SJCRH30 (cell line): ENCODE measurements around the gene BMI1. TPM values are rescaled to one million over a fixed set of nuclear protein-coding genes. Genes with fewer than 3 reads are reported as not detected.
A peak's percentile ranks its signal among the peaks of the same experiment; 100 is the strongest.

Source experiments
- DNase-seq, 2 experiments: peaks; one replicate each; pipeline ENCODE4 v3.0.0-alpha.2; 2015 to 2020
- H3K27ac ChIP-seq: fragments of 250-450 bp; sonication (Bioruptor Pico); 2 replicates; pipeline ENCODE4 v1.5.1; 2020; ENCODE audit warnings: mild to moderate bottlenecking, moderate library complexity
- H3K27me3 ChIP-seq: fragments of 250-450 bp; sonication (Bioruptor Pico); 2 replicates; pipeline ENCODE4 v1.5.1; 2020; ENCODE audit warnings: mild to moderate bottlenecking, moderate library complexity
- H3K36me3 ChIP-seq: fragments of 250-450 bp; sonication (Bioruptor Pico); 2 replicates; pipeline ENCODE4 v1.5.1; 2020; ENCODE audit warnings: mild to moderate bottlenecking, moderate library complexity
- H3K4me1 ChIP-seq: fragments of 250-450 bp; sonication (Bioruptor Pico); 2 replicates; pipeline ENCODE4 v1.5.1; 2020; ENCODE audit warnings: mild to moderate bottlenecking, moderate library complexity
- H3K4me3 ChIP-seq: fragments of 250-450 bp; sonication (Bioruptor Pico); 2 replicates; pipeline ENCODE4 v1.5.1; 2020; ENCODE audit warnings: mild to moderate bottlenecking, moderate library complexity
- H3K9me3 ChIP-seq: fragments of 250-450 bp; sonication (Bioruptor Pico); replicated peaks from 2 replicates; pipeline ENCODE4 v1.5.1; 2020; ENCODE audit warnings: mild to moderate bottlenecking, moderate library complexity
- total RNA-seq: library from RNA; depleted of rRNA; stranded (reverse); fragments of >200 nt; shearing (Covaris generic); gene quantifications from 2 replicates; pipeline ENCODE4 v1.2.3, GENCODE V29; 2014

The BMI1 gene
- total RNA-seq, 1 experiment from 2014 or later, result 103 TPM

GRCh38 chr10:22324893-22325271 is 4.0 kb downstream of the BMI1 start:
- peaks cover 33% of the 10 kb centered on the region for H3K36me3 ChIP-seq

GRCh38 chr10:22325272-22326144 is 4.6 kb downstream of the BMI1 start:
- peak; percentile 68 to 73 for DNase-seq

More at GRCh38 chr10:22324893-22325271, 4.0 kb downstream of the BMI1 start:
- Histone ChIP-seq H3K4me1 (peaks cover 22% of the 10 kb centered on the region), H3K9me3 (no peaks in the 10 kb centered on the region), H3K4me3 (peak overlapping the region; percentile 59), H3K27me3 (peaks cover 6% of the 10 kb centered on the region), H3K27ac (no peak overlapping the region; the same call in 1 of the 2 replicates)
- DNase-seq, result no peak

DNA sequence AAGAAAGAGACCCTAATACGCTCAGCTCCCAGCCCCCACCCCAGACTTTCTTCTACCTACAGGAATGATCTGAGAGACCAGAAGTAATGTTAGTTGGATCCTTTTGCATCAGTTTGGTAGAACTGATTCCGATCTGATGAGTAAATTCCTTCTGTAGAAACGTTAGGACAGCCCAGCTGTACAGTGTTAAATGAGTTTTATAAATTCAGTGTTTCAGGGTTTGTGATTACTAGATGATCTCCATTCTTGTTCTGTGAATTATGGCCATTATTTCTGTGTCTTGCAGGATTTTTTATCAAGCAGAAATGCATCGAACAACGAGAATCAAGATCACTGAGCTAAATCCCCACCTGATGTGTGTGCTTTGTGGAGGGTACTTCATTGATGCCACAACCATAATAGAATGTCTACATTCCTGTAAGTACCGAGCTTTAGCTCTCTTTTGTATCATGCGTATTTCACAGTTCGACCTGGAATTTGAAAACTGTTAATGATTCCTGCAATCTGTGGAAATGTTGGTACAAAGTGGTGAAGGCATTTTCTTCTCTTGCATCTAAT is 5.3 kb downstream of the BMI1 start:
- Histone ChIP-seq H3K9me3 (no peaks in the 10 kb centered on the region), H3K36me3 (peaks cover 36% of the 10 kb centered on the region), H3K4me3 (peak overlapping the region; percentile 59), H3K27ac (no peak overlapping the region), H3K4me1 (peaks cover 21% of the 10 kb centered on the region), H3K27me3 (peaks cover 6% of the 10 kb centered on the region)
- no peak for DNase-seq

More at GRCh38 chr10:22325272-22326144, 4.6 kb downstream of the BMI1 start:
- Histone ChIP-seq H3K27me3 (peaks cover 6% of the 10 kb centered on the region), H3K36me3 (peaks cover 38% of the 10 kb centered on the region), H3K9me3 (no peaks in the 10 kb centered on the region), H3K4me3 (peak overlapping the region; percentile 59), H3K27ac (no peak overlapping the region; the same call in 1 of the 2 replicates), H3K4me1 (peaks cover 21% of the 10 kb centered on the region)

GRCh38 chr10:22329150-22329549 is 8.3 kb downstream of the BMI1 start:
- peaks cover 9% of the 10 kb centered on the region for H3K4me1 ChIP-seq
- H3K4me3 ChIP-seq, result no peak overlapping the region
- no peak overlapping the region for H3K27ac ChIP-seq
- no peaks in the 10 kb centered on the region for H3K9me3 ChIP-seq
- no peak for DNase-seq
- no peaks in the 10 kb centered on the region for H3K27me3 ChIP-seq
- peaks cover 36% of the 10 kb centered on the region for H3K36me3 ChIP-seq

- no peak for DNase-seq
- no peaks in the 10 kb centered on the region for H3K27me3 ChIP-seq
- H3K36me3 ChIP-seq, result peaks cover 30% of the 10 kb centered on the region
- H3K9me3 ChIP-seq, result no peaks in the 10 kb centered on the region
- no peak overlapping the region for H3K27ac ChIP-seq
- H3K4me1 ChIP-seq, result no peaks in the 10 kb centered on the region
- H3K4me3 ChIP-seq, result no peak overlapping the region
Observed at GRCh38 chr10:22332116-22332692, 11.3 kb downstream of the BMI1 start.

- Histone ChIP-seq H3K27ac (no peak overlapping the region), H3K27me3 (no peaks in the 10 kb centered on the region), H3K9me3 (no peaks in the 10 kb centered on the region), H3K36me3 (peaks cover 20% of the 10 kb centered on the region), H3K4me1 (no peaks in the 10 kb centered on the region), H3K4me3 (no peak overlapping the region)
- no peak for DNase-seq
Observed at GRCh38 chr10:22333167-22333974, 12.5 kb downstream of the BMI1 start.

- Histone ChIP-seq H3K36me3 (peaks cover 14% of the 10 kb centered on the region), H3K4me3 (no peak overlapping the region), H3K27me3 (no peaks in the 10 kb centered on the region), H3K9me3 (no peaks in the 10 kb centered on the region), H3K4me1 (no peaks in the 10 kb centered on the region), H3K27ac (no peak overlapping the region)
- no peak for DNase-seq
Observed at GRCh38 chr10:22333975-22334282, 13.0 kb downstream of the BMI1 start.

GRCh38 chr10:22334414-22335172 is 13.7 kb downstream of the BMI1 start:
- no peaks in the 10 kb centered on the region for H3K27me3 ChIP-seq

DNA sequence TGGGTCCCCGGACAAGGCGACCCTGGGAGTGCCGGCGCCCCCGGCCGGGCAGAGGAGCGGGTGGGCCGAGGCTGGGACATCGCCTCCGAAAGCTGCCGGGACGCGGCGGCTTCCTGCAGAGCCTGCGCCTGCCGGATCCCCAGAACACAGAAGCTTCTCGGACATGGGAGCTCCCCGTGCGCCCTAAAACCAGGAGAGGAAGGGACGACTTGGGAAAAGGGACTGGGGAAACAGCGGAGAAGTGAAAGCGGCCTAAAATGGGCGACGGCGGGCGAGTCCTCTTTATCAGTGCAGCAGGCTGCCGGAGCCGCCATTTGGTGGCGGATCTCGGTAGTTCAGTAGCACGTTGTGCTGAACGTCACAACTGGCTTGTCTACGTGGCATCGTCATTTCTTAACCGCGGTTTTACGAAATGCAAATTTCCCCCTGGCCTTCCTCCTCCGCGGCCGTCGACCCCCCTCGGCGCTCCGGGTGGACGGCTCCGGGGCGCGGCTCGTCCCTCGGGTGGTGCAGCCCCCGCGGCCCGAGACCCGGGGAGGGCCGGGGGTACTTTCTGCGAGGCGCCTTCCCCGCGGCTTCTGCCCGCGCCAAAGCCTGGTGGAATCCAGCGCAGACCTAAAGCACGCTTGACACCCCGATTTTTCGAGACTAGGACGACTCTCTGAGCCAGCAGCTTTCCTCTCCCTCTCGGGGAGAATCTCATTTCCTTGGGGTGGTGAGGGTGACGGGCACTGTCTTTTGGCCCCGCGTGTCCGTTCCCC is 14.5 kb downstream of the BMI1 start:
- H3K4me3 ChIP-seq, result no peak overlapping the region
- no peaks in the 10 kb centered on the region for H3K4me1 ChIP-seq
- H3K27me3 ChIP-seq, result no peaks in the 10 kb centered on the region
- no peaks in the 10 kb centered on the region for H3K9me3 ChIP-seq
- no peak overlapping the region for H3K27ac ChIP-seq
- H3K36me3 ChIP-seq, result no peaks in the 10 kb centered on the region; the same call in 1 of the 2 replicates
- no peak for DNase-seq

More at GRCh38 chr10:22334414-22335172, 13.7 kb downstream of the BMI1 start:
- DNase-seq, result no peak
- no peak overlapping the region for H3K27ac ChIP-seq
- no peaks in the 10 kb centered on the region for H3K9me3 ChIP-seq
- H3K4me3 ChIP-seq, result no peak overlapping the region
- no peaks in the 10 kb centered on the region for H3K4me1 ChIP-seq
- H3K36me3 ChIP-seq, result peaks cover 8% of the 10 kb centered on the region

GRCh38 chr10:22338185-22338900 is 17.4 kb downstream of the BMI1 start:
- peaks cover 3% of the 10 kb centered on the region; the same call in 1 of the 2 replicates for H3K4me1 ChIP-seq
- no peak for DNase-seq
- H3K9me3 ChIP-seq, result no peaks in the 10 kb centered on the region
- no peaks in the 10 kb centered on the region for H3K27me3 ChIP-seq
- H3K27ac ChIP-seq, result no peak overlapping the region
- no peak overlapping the region for H3K4me3 ChIP-seq
- H3K36me3 ChIP-seq, result no peaks in the 10 kb centered on the region

GRCh38 chr10:22338931-22339330 is 18.0 kb downstream of the BMI1 start:
- H3K9me3 ChIP-seq, result no peaks in the 10 kb centered on the region
- no peak for DNase-seq
- no peak overlapping the region for H3K4me3 ChIP-seq
- peaks cover 3% of the 10 kb centered on the region; the same call in 1 of the 2 replicates for H3K4me1 ChIP-seq
- H3K27me3 ChIP-seq, result no peaks in the 10 kb centered on the region
- no peak overlapping the region for H3K27ac ChIP-seq
- no peaks in the 10 kb centered on the region for H3K36me3 ChIP-seq

GRCh38 chr10:22339761-22340328 is 18.9 kb downstream of the BMI1 start:
- H3K4me1 ChIP-seq, result peaks cover 3% of the 10 kb centered on the region; the same call in 1 of the 2 replicates
- H3K4me3 ChIP-seq, result peak overlapping the region; percentile 96
- H3K27ac ChIP-seq, result peak overlapping the region; percentile 95
- no peaks in the 10 kb centered on the region for H3K27me3 ChIP-seq
- no peak for DNase-seq
- no peaks in the 10 kb centered on the region for H3K36me3 ChIP-seq
- H3K9me3 ChIP-seq, result no peaks in the 10 kb centered on the region
